Loucy (cell line): ENCODE data around the gene TNNT2.

Experiments used
- H2AFZ ChIP-seq: fragments of 200-600 bp; sonication (generic); 2 replicates; pipeline ENCODE4 v1.6.0; 2016; ENCODE audit warnings: antibody characterized with exemption, mild to moderate bottlenecking, low read length, moderate library complexity
- H3F3A ChIP-seq: fragments of 200-600 bp; 2 replicates; pipeline ENCODE4 v1.6.0; 2016; ENCODE audit warnings: antibody characterized with exemption, low read depth, mild to moderate bottlenecking
- H3K27me3 ChIP-seq: fragments of 200-600 bp; sonication (generic); 2 replicates; pipeline ENCODE4 v1.6.1; 2014; ENCODE audit warnings: low read length, mild to moderate bottlenecking; ENCODE audit not compliant: insufficient read depth, poor library complexity, severe bottlenecking
- H3K36me3 ChIP-seq: fragments of 200-600 bp; sonication (generic); 2 replicates; pipeline ENCODE4 v1.6.1; 2016; ENCODE audit warnings: low read length; ENCODE audit not compliant: insufficient read depth
- H3K4me1 ChIP-seq: fragments of 200-600 bp; sonication (generic); 2 replicates; pipeline ENCODE4 v1.5.1; 2014; ENCODE audit warnings: low read length, mild to moderate bottlenecking; ENCODE audit not compliant: insufficient read depth, poor library complexity, severe bottlenecking
- H3K4me2 ChIP-seq: fragments of 200-600 bp; sonication (generic); 2 replicates; pipeline ENCODE4 v1.6.0; 2014; ENCODE audit warnings: antibody characterized with exemption, low read length, low read depth, mild to moderate bottlenecking; ENCODE audit not compliant: poor library complexity, severe bottlenecking
- H3K4me3 ChIP-seq: fragments of 200-600 bp; sonication (generic); 2 replicates; pipeline ENCODE4 v1.5.1; 2014; ENCODE audit warnings: low read length, mild to moderate bottlenecking, mixed read lengths; ENCODE audit not compliant: poor library complexity, severe bottlenecking
- H3K79me2 ChIP-seq: fragments of 200-600 bp; sonication (generic); 2 replicates; pipeline ENCODE4 v1.6.1; 2014; ENCODE audit warnings: low read length; ENCODE audit not compliant: insufficient read depth
- H3K9ac ChIP-seq: fragments of 200-600 bp; sonication (generic); 2 replicates; pipeline ENCODE4 v1.6.0; 2014; ENCODE audit warnings: mild to moderate bottlenecking, low read depth, low read length, moderate library complexity; ENCODE audit not compliant: poor library complexity, severe bottlenecking
- H3K9me2 ChIP-seq: fragments of 200-600 bp; sonication (generic); replicated peaks from 2 replicates; pipeline ENCODE4 v1.6.1; 2016; ENCODE audit warnings: low read depth, low read length, mixed read lengths
- H3K9me3 ChIP-seq: fragments of 200-600 bp; sonication (generic); 2 replicates; pipeline ENCODE4 v1.6.1; 2014; ENCODE audit warnings: mild to moderate bottlenecking, antibody characterized with exemption, low read length, low read depth; ENCODE audit not compliant: insufficient read depth
- H4K20me1 ChIP-seq: fragments of 200-600 bp; sonication (generic); 2 replicates; pipeline ENCODE4 v1.6.0; 2014; ENCODE audit warnings: antibody characterized with exemption, low read length, mild to moderate bottlenecking; ENCODE audit not compliant: insufficient read depth, poor library complexity, severe bottlenecking
- EZH2phosphoT487 ChIP-seq: fragments of 200-600 bp; IDR thresholded peaks from 2 replicates; pipeline ENCODE4 v1.6.1; 2018; ENCODE audit warnings: antibody characterized with exemption, mild to moderate bottlenecking, moderate library complexity, borderline replicate concordance
- TF ChIP-seq, protein P1 (sequence below): fragments of 200-600 bp; sonication (generic); conservative IDR thresholded peaks from 2 replicates; pipeline ENCODE4 v1.5.1; 2014; ENCODE audit warnings: mild to moderate bottlenecking, antibody characterized with exemption, low read length

Gene TNNT2

DNA sequence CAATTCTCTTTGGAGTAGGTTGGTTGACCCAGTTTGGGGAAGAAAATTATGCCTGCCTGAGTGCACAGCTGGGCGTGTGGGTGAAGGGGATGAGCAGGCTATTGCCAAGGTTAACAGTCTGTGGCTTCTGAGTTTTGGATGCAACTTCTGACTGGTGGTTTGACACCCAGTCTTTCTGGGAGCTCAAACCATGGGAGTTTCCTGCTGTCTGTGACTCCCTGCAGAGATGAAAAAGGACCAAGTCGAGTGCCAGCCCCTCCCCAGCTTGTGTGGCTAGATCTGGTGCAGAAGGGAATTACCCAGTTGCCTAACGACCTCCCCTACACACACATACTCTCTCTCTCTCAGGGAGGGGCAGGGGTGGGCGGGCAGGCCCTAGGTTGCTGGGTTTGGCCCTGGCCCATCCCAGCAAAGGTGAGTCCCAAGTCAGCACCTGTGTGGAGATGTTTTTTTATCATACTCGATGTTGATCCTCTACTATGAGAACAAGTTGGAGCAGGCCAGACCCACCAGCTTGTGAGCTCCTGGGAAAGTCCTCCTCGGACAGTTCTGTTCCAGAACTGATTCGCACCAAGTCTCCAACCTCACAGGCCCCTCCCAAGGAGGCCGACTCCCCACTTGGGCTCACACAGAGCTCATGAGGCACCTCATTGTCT lies 66.0 kb downstream of the TNNT2 start:
- no peaks in the 10 kb centered on the region for H3K36me3 ChIP-seq
- H3K4me3 ChIP-seq: no peak overlapping the region
- H4K20me1 ChIP-seq: no peaks in the 10 kb centered on the region
- no peaks in the 10 kb centered on the region for H3K27me3 ChIP-seq
- H3K9me3 ChIP-seq: no peaks in the 10 kb centered on the region
- H3K9ac ChIP-seq: no peak overlapping the region
- no peaks in the 10 kb centered on the region for H3K4me1 ChIP-seq
- H2AFZ ChIP-seq: no peak overlapping the region
- no peaks in the 10 kb centered on the region for H3F3A ChIP-seq
- no peaks in the 10 kb centered on the region for H3K79me2 ChIP-seq
- TF ChIP-seq, protein P1, sequence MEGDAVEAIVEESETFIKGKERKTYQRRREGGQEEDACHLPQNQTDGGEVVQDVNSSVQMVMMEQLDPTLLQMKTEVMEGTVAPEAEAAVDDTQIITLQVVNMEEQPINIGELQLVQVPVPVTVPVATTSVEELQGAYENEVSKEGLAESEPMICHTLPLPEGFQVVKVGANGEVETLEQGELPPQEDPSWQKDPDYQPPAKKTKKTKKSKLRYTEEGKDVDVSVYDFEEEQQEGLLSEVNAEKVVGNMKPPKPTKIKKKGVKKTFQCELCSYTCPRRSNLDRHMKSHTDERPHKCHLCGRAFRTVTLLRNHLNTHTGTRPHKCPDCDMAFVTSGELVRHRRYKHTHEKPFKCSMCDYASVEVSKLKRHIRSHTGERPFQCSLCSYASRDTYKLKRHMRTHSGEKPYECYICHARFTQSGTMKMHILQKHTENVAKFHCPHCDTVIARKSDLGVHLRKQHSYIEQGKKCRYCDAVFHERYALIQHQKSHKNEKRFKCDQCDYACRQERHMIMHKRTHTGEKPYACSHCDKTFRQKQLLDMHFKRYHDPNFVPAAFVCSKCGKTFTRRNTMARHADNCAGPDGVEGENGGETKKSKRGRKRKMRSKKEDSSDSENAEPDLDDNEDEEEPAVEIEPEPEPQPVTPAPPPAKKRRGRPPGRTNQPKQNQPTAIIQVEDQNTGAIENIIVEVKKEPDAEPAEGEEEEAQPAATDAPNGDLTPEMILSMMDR: no peak
- TF ChIP-seq EZH2phosphoT487: no peak
- no peak overlapping the region for H3K4me2 ChIP-seq
- no peaks in the 10 kb centered on the region for H3K9me2 ChIP-seq

DNA sequence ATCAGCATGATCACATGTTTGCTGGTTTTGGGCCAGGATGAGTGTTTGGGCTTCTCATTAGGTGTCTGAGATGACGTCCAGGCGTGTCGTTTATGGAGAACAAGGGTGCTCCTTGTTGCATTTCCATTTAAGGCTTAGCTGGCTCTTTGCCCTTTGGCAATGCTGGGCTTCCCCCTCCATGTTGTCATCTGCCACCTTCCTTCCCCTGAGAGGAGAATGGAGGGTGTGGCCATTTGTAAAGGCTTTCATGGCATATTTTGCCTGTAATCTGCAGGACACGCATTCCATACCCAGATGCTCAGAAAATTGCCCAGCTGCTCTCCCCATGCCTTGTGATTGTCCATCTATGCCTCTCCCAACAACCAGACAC lies 66.5 kb downstream of the TNNT2 start:
- Histone ChIP-seq H3K4me1 (no peaks in the 10 kb centered on the region), H3K4me2 (no peak overlapping the region), H3K27me3 (no peaks in the 10 kb centered on the region), H3K9me2 (no peaks in the 10 kb centered on the region), H3K36me3 (no peaks in the 10 kb centered on the region), H4K20me1 (no peaks in the 10 kb centered on the region), H3F3A (no peaks in the 10 kb centered on the region), H2AFZ (no peak overlapping the region), H3K9ac (no peak overlapping the region), H3K4me3 (no peak overlapping the region), H3K9me3 (no peaks in the 10 kb centered on the region), H3K79me2 (no peaks in the 10 kb centered on the region)
- TF ChIP-seq EZH2phosphoT487: no peak
- TF ChIP-seq, protein P1: no peak

DNA sequence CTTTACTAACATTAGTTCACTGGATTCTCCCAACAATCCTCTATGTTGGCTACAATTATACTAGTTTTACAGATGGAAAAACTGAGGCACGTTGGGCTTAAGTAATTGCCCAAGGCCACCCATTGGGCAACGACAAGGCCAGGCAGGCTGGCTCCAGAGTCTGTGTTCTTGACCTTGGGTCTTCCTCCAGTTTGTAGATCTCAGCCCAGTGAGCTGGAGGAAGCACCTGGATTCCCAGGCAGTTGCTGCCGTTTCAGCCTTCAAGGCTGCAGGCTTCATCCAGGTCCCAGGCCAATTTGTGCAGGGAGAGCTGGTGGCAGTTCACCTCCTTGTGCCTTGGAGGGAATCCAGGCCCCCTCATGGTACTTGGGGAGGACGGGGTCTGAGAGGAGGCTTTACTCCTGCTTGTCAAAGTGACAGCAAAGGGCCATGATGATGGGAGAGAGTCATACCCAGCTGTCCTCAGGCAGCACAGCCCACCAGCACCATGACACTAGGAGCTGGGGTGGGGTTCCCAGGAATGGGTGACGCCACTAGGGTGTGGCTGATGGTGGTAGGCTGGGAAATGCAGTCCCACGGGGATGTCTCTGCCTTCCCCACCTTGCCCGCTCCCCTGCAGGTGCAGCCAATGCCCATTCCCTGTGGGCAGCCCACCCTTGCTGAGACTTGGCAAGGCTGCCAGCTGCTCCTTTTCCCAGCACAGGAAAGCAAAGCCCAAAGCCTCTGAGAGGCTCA lies 67.1 kb downstream of the TNNT2 start:
- Histone ChIP-seq H3K27me3 (no peaks in the 10 kb centered on the region), H3K4me1 (no peaks in the 10 kb centered on the region), H3K9ac (no peak overlapping the region), H3F3A (no peaks in the 10 kb centered on the region), H3K4me2 (no peak overlapping the region), H3K9me2 (no peaks in the 10 kb centered on the region), H3K36me3 (no peaks in the 10 kb centered on the region), H3K9me3 (no peaks in the 10 kb centered on the region), H3K4me3 (no peak overlapping the region), H2AFZ (no peak overlapping the region), H3K79me2 (no peaks in the 10 kb centered on the region), H4K20me1 (no peaks in the 10 kb centered on the region)
- no peak for TF ChIP-seq EZH2phosphoT487
- TF ChIP-seq, protein P1: no peak
